H1 (cell line): ENCODE measurements around the gene C19orf53.

Source experiments
- GABPA ChIP-seq: IDR thresholded peaks from 2 replicates; pipeline ENCODE4 v1.6.1; 2011; ENCODE audit warnings: mild to moderate bottlenecking, low read length, moderate library complexity, borderline replicate concordance; ENCODE audit not compliant: insufficient read depth
- MAX ChIP-seq: IDR thresholded peaks from 2 replicates; pipeline ENCODE4 v1.6.1; 2012; ENCODE audit warnings: inconsistent platforms
- POLR2A ChIP-seq, 2 experiments: IDR thresholded peaks; 1 replicate in 1 of 2; 2 replicates in 1 of 2; pipeline ENCODE4 v1.6.1; 2011; ENCODE audit warnings: low read depth in 2 of 2, low read length in 2 of 2, mild to moderate bottlenecking in 2 of 2; ENCODE audit errors: control extremely low read depth in 1 of 2
- SIX5 ChIP-seq: IDR thresholded peaks from 2 replicates; pipeline ENCODE4 v1.6.1; 2011; ENCODE audit warnings: mild to moderate bottlenecking, low read depth, low read length

GRCh38 chr19:13782537-13782936 is 8.3 kb downstream of the C19orf53 start:
- TF ChIP-seq MAX (no peak), GABPA (no peak), POLR2A (IDR thresholded peaks at IDR 0.05; ENCODE audit: control extremely low read depth in 1 of 2, low read depth in 2 of 2, low read length in 2 of 2) (no peak), SIX5 (no peak)
